Adrenal gland (tissue), 5 donors: ENCODE results near the gene ALKAL2.

Experiments
- POLR2A ChIP-seq, 2 donors: fragments of 450-650 bp; IDR thresholded peaks; one replicate each; pipeline ENCODE4 v1.6.1; 2017; ENCODE audit warnings: antibody characterized with exemption in 2 of 2, mild to moderate bottlenecking in 2 of 2, moderate library complexity in 1 of 2
- TF ChIP-seq, protein P1 (sequence below), 6 experiments: fragments of 450-650 bp in 4 of 6; fragments of 200-600 bp in 2 of 6; sonication (generic) in 1 of 6; IDR thresholded peaks; 1 replicate in 5 of 6; 2 replicates in 1 of 6; pipeline versions ENCODE4 v1.5.1 to v1.8.0; 2016 to 2021; ENCODE audit warnings: antibody characterized with exemption in 6 of 6, mild to moderate bottlenecking in 2 of 6, moderate library complexity in 1 of 6
- donor health status: DM: no; HTN: no; CAD: no.

DNA sequence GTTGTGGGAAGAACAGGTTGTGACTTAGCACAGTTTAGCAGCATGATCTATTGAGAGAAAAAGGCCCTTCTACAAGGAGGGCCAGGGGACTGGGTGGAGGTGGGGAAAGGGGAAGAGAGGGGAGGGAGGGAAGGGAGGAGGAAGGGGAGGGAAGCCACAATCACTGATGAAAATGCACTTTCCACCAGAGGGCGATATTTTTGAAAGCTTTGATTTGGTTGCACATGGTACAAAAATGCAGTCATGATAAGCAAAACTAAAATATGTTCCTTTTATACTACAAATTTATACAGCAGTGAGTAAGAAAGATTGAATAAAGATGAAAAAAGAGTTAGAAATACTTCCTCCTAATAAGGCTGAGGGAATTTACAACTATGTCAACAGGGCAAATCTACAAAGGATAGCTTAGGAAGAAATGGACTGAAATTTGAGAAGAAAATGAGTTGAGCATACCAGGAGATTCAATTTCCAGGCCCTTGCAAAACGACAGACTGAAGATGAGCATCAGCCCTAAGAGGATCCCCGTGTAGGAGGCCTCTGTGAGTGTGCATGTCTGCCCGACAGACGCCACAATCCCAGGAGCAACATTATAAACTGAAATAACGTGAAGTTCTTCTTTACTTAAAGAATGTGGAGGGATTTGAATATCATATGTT is 41.3 kb downstream of the ALKAL2 start:
- TF ChIP-seq, protein P1, sequence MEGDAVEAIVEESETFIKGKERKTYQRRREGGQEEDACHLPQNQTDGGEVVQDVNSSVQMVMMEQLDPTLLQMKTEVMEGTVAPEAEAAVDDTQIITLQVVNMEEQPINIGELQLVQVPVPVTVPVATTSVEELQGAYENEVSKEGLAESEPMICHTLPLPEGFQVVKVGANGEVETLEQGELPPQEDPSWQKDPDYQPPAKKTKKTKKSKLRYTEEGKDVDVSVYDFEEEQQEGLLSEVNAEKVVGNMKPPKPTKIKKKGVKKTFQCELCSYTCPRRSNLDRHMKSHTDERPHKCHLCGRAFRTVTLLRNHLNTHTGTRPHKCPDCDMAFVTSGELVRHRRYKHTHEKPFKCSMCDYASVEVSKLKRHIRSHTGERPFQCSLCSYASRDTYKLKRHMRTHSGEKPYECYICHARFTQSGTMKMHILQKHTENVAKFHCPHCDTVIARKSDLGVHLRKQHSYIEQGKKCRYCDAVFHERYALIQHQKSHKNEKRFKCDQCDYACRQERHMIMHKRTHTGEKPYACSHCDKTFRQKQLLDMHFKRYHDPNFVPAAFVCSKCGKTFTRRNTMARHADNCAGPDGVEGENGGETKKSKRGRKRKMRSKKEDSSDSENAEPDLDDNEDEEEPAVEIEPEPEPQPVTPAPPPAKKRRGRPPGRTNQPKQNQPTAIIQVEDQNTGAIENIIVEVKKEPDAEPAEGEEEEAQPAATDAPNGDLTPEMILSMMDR (IDR thresholded peaks at IDR 0.05), result peak; percentile 39 to 74 (median 60)
- TF ChIP-seq POLR2A (IDR thresholded peaks at IDR 0.05), result no peak
